ENCODE data around the gene CNOT2. TPM values are rescaled to one million over a fixed set of nuclear protein-coding genes. Genes with fewer than 3 reads are reported as not detected.

The CNOT2 gene
- total RNA-seq, 2 donors from 2014 or later: 94.8 to 111 TPM

GRCh38 chr12:70214972-70215617 lies 28.1 kb upstream of the CNOT2 start:
- Histone ChIP-seq H3K27ac (no peak overlapping the region), H3K36me3 (no peaks in the 10 kb centered on the region), H3K9me3 (peaks cover 22% of the 10 kb centered on the region), H3K27me3 (replicated peaks; ENCODE audit: insufficient read depth) (no peaks in the 10 kb centered on the region), H3K4me3 (no peak overlapping the region), H3K4me1 (ENCODE audit: control insufficient read depth in 1 of 2, low read depth in 2 of 2) (no peaks in the 10 kb centered on the region)
- ATAC-seq (ENCODE audit: insufficient number of reproducible peaks, low FRiP score, low read depth) (no peak), DNase-seq (ENCODE audit: low spot score) (no peak)
- TF ChIP-seq CTCF (IDR thresholded peaks at IDR 0.05): no peak

DNA sequence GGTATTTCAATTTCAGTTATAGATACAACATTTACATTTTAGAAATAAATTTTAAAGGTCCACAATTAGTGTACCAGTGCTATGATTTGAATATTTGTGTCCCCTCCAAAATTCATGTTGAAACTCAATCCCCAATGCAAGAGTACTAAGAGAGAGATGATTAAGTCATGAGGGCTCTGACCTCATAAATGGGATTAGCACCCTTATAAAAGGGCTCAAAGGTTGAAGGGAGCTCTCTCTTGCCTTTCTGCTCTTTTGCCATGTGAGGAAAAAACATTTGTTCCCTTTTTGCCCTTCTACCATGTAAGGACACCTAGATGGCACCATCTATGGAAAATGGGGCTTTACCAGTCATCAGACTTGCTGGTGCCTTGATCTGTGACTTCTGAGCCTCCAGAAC lies 25.8 kb upstream of the CNOT2 start:
- Histone ChIP-seq H3K4me1 (ENCODE audit: control insufficient read depth in 1 of 2, low read depth in 2 of 2) (no peaks in the 10 kb centered on the region), H3K9me3 (peaks cover 17% of the 10 kb centered on the region), H3K36me3 (no peaks in the 10 kb centered on the region), H3K27me3 (replicated peaks; ENCODE audit: insufficient read depth) (no peaks in the 10 kb centered on the region), H3K27ac (no peak overlapping the region), H3K4me3 (no peak overlapping the region)
- TF ChIP-seq CTCF (IDR thresholded peaks at IDR 0.05): no peak
- no peak for ATAC-seq (ENCODE audit: insufficient number of reproducible peaks, low FRiP score, low read depth)
- DNase-seq (ENCODE audit: low spot score): no peak

- no peak overlapping the region for H3K27ac ChIP-seq
- no peak overlapping the region for H3K4me3 ChIP-seq
- H3K9me3 ChIP-seq: no peaks in the 10 kb centered on the region
- H3K4me1 ChIP-seq (ENCODE audit: control insufficient read depth in 1 of 2, low read depth in 2 of 2): no peaks in the 10 kb centered on the region
- no peaks in the 10 kb centered on the region for H3K36me3 ChIP-seq
- DNase-seq (ENCODE audit: low spot score) (no peak), ATAC-seq (ENCODE audit: insufficient number of reproducible peaks, low FRiP score, low read depth) (no peak)
- TF ChIP-seq CTCF (IDR thresholded peaks at IDR 0.05): no peak
- H3K27me3 ChIP-seq (replicated peaks; ENCODE audit: insufficient read depth): no peaks in the 10 kb centered on the region
Measured at GRCh38 chr12:70221626-70222025, 21.6 kb upstream of the CNOT2 start.

- no peak for DNase-seq (ENCODE audit: low spot score)
- Histone ChIP-seq H3K4me1 (ENCODE audit: control insufficient read depth in 1 of 2, low read depth in 2 of 2) (no peaks in the 10 kb centered on the region), H3K36me3 (no peaks in the 10 kb centered on the region), H3K9me3 (no peaks in the 10 kb centered on the region), H3K4me3 (no peak overlapping the region), H3K27me3 (replicated peaks; ENCODE audit: insufficient read depth) (no peaks in the 10 kb centered on the region), H3K27ac (no peak overlapping the region)
- ATAC-seq (ENCODE audit: insufficient number of reproducible peaks, low FRiP score, low read depth): no peak
- TF ChIP-seq CTCF (IDR thresholded peaks at IDR 0.05): no peak
Measured at GRCh38 chr12:70227911-70228310, 15.3 kb upstream of the CNOT2 start.

- ATAC-seq (ENCODE audit: insufficient number of reproducible peaks, low FRiP score, low read depth) (no peak), DNase-seq (ENCODE audit: low spot score) (no peak)
- no peak for TF ChIP-seq CTCF (IDR thresholded peaks at IDR 0.05)
- H3K4me3 ChIP-seq: no peak overlapping the region
- H3K27me3 ChIP-seq (replicated peaks; ENCODE audit: insufficient read depth): no peaks in the 10 kb centered on the region
- H3K36me3 ChIP-seq: no peaks in the 10 kb centered on the region
- no peak overlapping the region for H3K27ac ChIP-seq
- no peaks in the 10 kb centered on the region for H3K9me3 ChIP-seq
- H3K4me1 ChIP-seq (ENCODE audit: control insufficient read depth in 1 of 2, low read depth in 2 of 2): no peaks in the 10 kb centered on the region
Measured at GRCh38 chr12:70230934-70231606, 12.2 kb upstream of the CNOT2 start.

All from thoracic aorta (tissue), 2 donors.